Upper lobe of right lung (tissue), 1 donor: ENCODE data around the gene GPC5. TPM values are rescaled to one million over a fixed set of nuclear protein-coding genes. Genes with fewer than 3 reads are reported as not detected.

Source experiments
- ATAC-seq: fragments of 200-7000 bp; cut with Tn5 transposase; one replicate; pipeline ENCODE4 v1.9.1; 2020; ENCODE audit warnings: mild to moderate bottlenecking, moderate library complexity
- DNase-seq: peaks from one replicate; pipeline ENCODE4 v3.0.0-alpha.2; 2020
- H3K27ac ChIP-seq: fragments of 200-600 bp; one replicate; pipeline ENCODE4 v1.8.0; 2022
- H3K27me3 ChIP-seq: fragments of 200-600 bp; one replicate; pipeline ENCODE4 v1.8.0; 2022; ENCODE audit warnings: mild to moderate bottlenecking
- H3K36me3 ChIP-seq: fragments of 200-600 bp; one replicate; pipeline ENCODE4 v1.8.0; 2022
- H3K4me1 ChIP-seq: fragments of 200-600 bp; one replicate; pipeline ENCODE4 v1.8.0; 2022
- H3K4me3 ChIP-seq: fragments of 200-600 bp; one replicate; pipeline ENCODE4 v1.8.0; 2022; ENCODE audit warnings: mild to moderate bottlenecking
- H3K9me3 ChIP-seq: fragments of 200-600 bp; one replicate; pipeline ENCODE4 v1.8.0; 2022
- intact Hi-C: fragments of 100-400 bp; cut with DNase I; formaldehyde crosslinking; loops from one replicate; pipeline ENCODE4 v1.11.0; 2022
- total RNA-seq: library from RNA; stranded (reverse); fragmentation: NEBNext Ultra II Directional; extraction: Animal tissue kit (Norgen Biotek cat#: 25700); gene quantifications from one replicate; pipeline ENCODE4 v1.2.1, GENCODE V29; 2021
- TF ChIP-seq, protein P1 (sequence below): fragments of 200-600 bp; IDR thresholded peaks from one replicate; pipeline ENCODE4 v1.8.0; 2022; ENCODE audit warnings: antibody characterized with exemption
- donor health status: DM: no; HTN: yes; CAD: no; lungs with severe emphysema.

Gene GPC5
- total RNA-seq, 1 donor from 2014 or later = 8.1 TPM

DNA sequence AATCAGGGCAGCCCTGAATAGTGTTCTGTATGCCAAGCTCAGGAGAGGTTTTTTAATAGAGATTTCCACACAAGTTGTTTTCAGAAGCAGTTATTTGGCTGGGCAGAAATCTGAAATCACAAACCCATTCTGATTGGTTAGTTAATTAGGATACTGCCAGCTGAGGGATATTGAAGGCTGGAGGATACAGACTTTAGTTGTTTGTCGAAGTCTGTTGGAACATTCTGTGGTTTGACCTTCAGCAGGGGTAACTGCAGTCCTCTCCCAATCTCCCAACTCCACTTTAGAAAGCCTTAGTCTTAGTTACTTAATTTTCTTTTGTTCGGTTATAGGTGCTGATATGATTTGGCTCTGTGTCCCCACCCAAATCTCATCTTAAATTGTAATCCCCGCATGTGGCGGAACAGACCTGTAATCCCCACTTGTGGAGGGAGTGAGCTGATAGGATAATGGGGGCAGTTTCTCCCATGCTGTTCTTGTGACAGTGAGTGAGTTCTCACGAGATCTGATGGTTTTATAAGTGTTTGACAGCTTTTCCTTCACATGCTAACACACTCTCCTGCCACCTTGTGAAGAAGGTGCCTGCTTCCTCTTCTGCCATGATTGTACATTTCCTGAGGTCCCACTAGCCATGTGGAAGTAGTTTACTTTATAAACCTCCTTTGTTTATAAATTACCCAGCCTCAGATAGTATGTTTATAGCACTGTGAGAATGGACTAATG lies 169.2 kb downstream of the GPC5 start:
- Histone ChIP-seq H3K27me3 (no peaks in the 10 kb centered on the region), H3K36me3 (no peaks in the 10 kb centered on the region), H3K27ac (no peak overlapping the region), H3K9me3 (no peaks in the 10 kb centered on the region), H3K4me1 (no peaks in the 10 kb centered on the region), H3K4me3 (no peak overlapping the region)
- intact Hi-C loops = no loop called here
- ATAC-seq (no peak), DNase-seq (no peak)
- TF ChIP-seq, protein P1, sequence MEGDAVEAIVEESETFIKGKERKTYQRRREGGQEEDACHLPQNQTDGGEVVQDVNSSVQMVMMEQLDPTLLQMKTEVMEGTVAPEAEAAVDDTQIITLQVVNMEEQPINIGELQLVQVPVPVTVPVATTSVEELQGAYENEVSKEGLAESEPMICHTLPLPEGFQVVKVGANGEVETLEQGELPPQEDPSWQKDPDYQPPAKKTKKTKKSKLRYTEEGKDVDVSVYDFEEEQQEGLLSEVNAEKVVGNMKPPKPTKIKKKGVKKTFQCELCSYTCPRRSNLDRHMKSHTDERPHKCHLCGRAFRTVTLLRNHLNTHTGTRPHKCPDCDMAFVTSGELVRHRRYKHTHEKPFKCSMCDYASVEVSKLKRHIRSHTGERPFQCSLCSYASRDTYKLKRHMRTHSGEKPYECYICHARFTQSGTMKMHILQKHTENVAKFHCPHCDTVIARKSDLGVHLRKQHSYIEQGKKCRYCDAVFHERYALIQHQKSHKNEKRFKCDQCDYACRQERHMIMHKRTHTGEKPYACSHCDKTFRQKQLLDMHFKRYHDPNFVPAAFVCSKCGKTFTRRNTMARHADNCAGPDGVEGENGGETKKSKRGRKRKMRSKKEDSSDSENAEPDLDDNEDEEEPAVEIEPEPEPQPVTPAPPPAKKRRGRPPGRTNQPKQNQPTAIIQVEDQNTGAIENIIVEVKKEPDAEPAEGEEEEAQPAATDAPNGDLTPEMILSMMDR = no peak

DNA sequence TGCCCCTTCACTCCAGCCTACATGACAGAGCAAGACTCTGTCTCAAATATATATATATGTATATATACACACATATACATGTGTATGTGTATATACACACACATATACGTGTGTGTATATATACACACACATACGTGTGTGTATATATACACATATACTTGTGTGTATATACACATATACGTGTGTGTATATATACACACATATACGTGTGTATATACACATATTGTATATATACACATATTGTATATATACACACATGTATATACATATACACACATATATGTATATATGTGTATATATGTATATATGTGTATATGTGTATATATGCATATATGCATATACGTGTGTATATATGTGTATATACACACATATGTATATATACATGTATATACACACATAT lies 173.3 kb downstream of the GPC5 start:
- Histone ChIP-seq H3K4me3 (no peak overlapping the region), H3K36me3 (no peaks in the 10 kb centered on the region), H3K27ac (no peak overlapping the region), H3K27me3 (no peaks in the 10 kb centered on the region), H3K4me1 (no peaks in the 10 kb centered on the region), H3K9me3 (no peaks in the 10 kb centered on the region)
- DNase-seq (no peak), ATAC-seq (no peak)
- intact Hi-C loops = no loop called here
- TF ChIP-seq, protein P1 = no peak

DNA sequence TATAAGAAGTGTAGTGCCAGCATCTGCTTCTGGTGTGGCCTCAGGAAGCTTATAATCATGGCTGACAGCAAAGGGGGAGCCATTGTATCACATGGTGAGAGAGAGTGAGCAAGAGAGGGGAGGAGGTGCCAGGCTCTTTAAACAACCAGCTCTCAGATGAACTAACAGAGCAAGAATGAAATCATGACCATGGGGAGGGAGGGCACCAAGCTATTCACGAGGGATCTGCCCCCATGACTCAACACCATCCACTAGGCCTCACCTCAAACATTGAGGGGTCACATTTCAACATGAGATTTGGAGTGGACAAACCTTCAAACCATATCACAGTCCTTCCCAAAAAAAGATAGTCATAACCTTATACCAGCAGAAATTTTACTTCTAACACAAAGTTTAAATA lies 174.0 kb downstream of the GPC5 start:
- intact Hi-C loops = no loop called here
- Histone ChIP-seq H3K27me3 (no peaks in the 10 kb centered on the region), H3K27ac (no peak overlapping the region), H3K9me3 (no peaks in the 10 kb centered on the region), H3K4me1 (no peaks in the 10 kb centered on the region), H3K4me3 (no peak overlapping the region), H3K36me3 (no peaks in the 10 kb centered on the region)
- ATAC-seq = no peak
- DNase-seq = no peak
- TF ChIP-seq, protein P1 = no peak

DNA sequence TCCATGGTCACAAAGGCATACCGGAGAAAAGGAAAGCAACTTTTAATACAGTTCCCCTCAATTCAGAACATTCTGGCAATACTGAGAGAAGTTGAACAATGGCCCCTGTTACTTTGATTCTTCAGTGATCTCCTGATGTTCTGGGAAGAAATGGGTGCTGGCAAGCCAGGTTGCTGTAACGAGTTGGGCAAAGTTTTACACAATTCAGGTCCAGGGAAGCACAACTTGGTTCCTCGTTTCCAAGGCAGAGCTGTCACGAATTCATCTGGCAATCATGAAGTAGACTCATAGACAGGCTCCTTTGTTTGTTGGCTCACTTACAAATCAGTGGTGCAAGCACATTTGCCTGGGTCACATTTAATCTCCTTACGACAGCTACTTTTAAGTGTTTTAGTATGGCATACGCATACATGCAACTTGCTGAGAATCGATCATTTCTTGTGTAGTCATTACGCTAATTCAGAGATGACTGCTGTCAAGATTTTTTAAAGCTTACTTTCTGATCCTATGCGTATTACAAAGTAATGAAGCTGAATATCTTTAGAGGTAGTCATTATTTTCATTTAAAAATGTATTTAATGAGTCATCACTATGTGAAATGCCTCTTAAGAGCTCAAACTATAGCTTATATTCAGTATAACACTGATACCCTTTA lies 174.7 kb downstream of the GPC5 start:
- no peak for ATAC-seq
- TF ChIP-seq, protein P1 = no peak
- intact Hi-C loops = no loop called here

DNA sequence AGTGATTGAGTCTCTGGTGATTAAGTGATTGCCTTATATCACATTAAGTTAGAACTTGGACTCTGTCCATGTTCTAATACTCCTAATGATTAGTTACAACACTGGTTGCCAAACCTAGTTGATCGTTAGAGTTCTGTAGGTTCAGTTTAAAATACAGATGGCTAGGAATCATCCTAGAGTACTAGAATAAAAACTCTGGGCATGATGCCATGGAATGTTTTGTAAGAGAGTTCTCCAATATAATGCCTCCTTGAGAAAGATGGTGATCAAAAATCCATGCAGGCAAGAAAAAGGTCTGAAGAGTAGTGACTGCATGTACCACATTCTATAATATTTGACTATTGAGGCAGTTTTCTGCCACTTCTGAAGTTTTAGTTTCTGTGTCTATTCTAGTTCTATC lies 176.3 kb downstream of the GPC5 start:
- no peaks in the 10 kb centered on the region for H3K36me3 ChIP-seq
- intact Hi-C loops = no loop called here
- H3K27me3 ChIP-seq = no peaks in the 10 kb centered on the region
- DNase-seq (no peak), ATAC-seq (no peak)
- no peaks in the 10 kb centered on the region for H3K9me3 ChIP-seq
- TF ChIP-seq, protein P1 = no peak
- no peak overlapping the region for H3K27ac ChIP-seq
- no peak overlapping the region for H3K4me3 ChIP-seq
- H3K4me1 ChIP-seq = no peaks in the 10 kb centered on the region

More for the DNA sequence above, 174.7 kb downstream of the GPC5 start:
- H3K4me3 ChIP-seq = no peak overlapping the region
- no peak overlapping the region for H3K27ac ChIP-seq
- no peaks in the 10 kb centered on the region for H3K9me3 ChIP-seq
- no peak for DNase-seq
- no peaks in the 10 kb centered on the region for H3K36me3 ChIP-seq
- no peaks in the 10 kb centered on the region for H3K4me1 ChIP-seq
- no peaks in the 10 kb centered on the region for H3K27me3 ChIP-seq
